ENCODE measurements around the gene ZBTB40.

ZBTB40 gene

GRCh38 chr1:22507587-22507986, 55.9 kb downstream of the ZBTB40 start:
- DNase-seq (ENCODE audit: low read depth) = no peak

- DNase-seq (ENCODE audit: low read depth) = no peak
Measured at GRCh38 chr1:22508329-22508728, 56.7 kb downstream of the ZBTB40 start.

DNA sequence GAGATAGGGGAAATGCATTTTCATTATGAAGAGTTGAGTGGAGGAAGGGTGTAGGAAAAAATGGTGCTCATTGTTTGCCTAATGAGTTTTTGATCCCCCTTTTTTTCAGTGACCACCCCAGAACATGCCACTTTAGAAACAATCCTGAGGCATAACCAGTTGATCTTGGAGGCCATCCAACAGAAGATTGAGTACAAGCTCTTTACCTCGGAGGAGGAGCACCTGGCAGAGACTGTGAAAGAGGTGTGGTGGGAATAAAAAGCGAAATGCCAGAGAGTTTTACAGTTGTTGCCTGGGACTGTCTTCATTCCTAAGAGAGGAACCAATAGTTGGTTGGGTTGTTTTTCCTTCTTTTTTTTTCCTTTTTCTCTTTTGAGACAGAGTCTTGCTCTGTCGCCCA, 57.3 kb downstream of the ZBTB40 start:
- no peak for DNase-seq (ENCODE audit: low read depth)

- DNase-seq (ENCODE audit: low read depth) = no peak
Measured at GRCh38 chr1:22509815-22510214, 58.2 kb downstream of the ZBTB40 start.

- no peak for DNase-seq (ENCODE audit: low read depth)
Measured at GRCh38 chr1:22512873-22513272, 61.2 kb downstream of the ZBTB40 start.

DNA sequence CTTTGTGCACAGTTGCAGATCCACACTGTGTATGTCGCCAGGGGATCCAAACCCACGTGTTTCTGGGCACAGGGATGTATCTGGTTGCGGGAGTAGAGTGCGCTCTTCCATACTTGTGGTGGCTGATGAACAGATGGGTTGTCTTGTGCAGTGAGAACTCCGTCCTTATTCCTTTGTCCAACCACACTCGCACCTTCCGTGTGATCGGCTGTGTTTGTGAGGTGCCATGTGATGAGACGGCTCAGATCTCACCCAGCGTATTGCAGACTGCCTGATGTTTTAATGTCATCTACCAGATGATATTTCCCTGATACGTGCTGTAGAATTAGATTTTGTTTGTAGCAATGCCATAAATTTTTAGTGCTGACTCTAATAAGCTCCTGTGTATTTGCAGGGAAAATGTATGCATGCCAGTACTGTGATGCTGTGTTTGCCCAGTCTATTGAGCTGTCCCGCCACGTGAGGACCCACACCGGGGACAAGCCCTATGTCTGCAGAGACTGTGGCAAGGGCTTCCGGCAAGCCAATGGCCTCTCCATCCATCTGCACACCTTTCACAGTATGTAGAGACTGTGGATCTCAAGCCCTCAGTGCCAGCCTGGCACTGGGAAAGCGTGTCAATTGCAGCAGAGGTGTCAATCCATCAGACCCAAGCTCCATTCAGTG, 65.4 kb downstream of the ZBTB40 start:
- DNase-seq (ENCODE audit: low read depth) = no peak

- no peak for DNase-seq (ENCODE audit: low read depth)
Measured at GRCh38 chr1:22517956-22518355, 66.3 kb downstream of the ZBTB40 start.

DNA sequence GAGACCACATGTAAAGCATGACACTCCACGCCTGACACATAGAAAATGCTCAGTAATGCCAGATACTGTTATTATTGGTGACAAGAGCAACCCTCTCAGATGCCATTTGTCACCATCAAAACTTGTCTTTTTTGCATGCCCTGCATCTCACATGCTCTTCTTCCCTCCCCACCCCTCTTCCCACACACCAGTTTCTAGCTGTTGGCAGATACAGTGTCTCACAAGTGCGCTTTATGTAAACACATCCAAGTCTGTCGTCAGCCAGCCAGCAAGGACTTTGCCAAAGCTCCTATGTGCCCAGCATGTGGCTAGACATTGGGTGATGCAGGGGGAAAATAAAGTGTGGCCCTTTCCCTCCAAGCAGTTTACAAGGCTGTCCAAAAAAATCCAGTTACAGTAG, 66.7 kb downstream of the ZBTB40 start:
- DNase-seq (ENCODE audit: low read depth) = no peak

DNA sequence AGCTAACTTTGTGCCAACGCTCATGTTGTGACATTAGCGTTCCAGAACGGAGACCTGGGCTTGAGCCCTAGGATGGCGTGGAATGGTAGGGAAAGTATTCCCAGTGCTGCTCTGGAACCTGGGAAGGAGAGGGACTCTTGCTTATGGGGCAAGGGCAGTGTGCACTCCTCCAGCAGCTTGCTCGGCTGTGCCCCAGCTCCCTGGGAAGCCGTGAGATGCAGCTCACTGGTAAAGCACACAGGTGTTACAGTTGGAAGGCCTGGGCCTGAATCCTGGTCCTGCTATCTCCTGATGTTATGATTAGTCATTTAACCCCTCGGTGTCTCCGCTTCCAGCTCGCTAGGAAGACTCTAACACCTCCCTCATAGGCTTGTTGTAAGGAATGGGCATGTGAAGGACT, 69.2 kb downstream of the ZBTB40 start:
- DNase-seq (ENCODE audit: low read depth) = no peak

DNA sequence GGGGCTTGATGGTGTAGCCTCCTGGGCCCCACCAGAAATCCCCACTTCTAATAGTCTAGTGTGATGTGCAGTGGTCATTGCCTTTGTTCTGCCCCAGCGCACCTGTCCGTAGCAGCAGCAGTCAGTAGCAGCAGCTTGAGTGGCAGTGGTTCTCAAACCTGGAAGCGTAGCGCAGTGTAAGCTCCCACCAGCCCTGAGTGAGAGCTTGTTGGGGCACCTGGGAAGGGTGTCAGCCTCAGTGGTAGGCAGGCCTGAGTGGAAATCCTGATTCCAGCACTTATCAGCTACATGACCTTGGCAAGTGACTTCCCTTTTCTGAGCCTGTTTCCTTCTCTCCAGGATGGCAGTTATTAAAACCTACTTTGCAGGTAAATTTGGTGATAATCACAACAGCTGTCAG, 70.0 kb downstream of the ZBTB40 start:
- no peak for DNase-seq (ENCODE audit: low read depth)

GRCh38 chr1:22522221-22522743, 70.6 kb downstream of the ZBTB40 start:
- no peak for DNase-seq (ENCODE audit: low read depth)

DNA sequence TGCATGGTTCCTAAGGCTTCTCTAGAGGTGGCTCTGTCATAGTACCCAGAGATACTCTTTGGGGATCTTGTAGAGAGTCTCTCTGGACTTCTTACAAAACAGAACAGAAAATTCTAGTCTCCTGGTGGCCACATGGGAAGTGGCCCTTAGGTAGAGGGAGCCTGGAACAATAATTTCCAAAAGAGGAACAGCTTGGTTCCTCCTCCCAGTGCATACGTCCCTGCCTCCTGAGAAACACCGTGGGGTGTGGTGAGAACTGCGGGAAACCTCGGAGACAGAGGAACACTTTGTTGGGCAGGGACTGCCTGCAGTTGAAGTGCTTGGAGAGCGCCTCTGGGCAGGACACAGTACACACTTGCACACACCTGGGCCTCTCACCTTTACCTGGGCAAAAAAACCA, 72.8 kb downstream of the ZBTB40 start:
- DNase-seq (ENCODE audit: low read depth) = no peak

- no peak for DNase-seq (ENCODE audit: low read depth)
Measured at GRCh38 chr1:22525211-22525610, 73.6 kb downstream of the ZBTB40 start.

GRCh38 chr1:22525646-22526045, 74.0 kb downstream of the ZBTB40 start:
- no peak for DNase-seq (ENCODE audit: low read depth)

- DNase-seq (ENCODE audit: low read depth) = no peak
Measured at GRCh38 chr1:22526098-22526497, 74.4 kb downstream of the ZBTB40 start.

- no peak for DNase-seq (ENCODE audit: low read depth)
Measured at GRCh38 chr1:22526677-22527076, 75.0 kb downstream of the ZBTB40 start.

- DNase-seq (ENCODE audit: low read depth) = no peak
Measured at GRCh38 chr1:22527122-22527521, 75.5 kb downstream of the ZBTB40 start.

DNA sequence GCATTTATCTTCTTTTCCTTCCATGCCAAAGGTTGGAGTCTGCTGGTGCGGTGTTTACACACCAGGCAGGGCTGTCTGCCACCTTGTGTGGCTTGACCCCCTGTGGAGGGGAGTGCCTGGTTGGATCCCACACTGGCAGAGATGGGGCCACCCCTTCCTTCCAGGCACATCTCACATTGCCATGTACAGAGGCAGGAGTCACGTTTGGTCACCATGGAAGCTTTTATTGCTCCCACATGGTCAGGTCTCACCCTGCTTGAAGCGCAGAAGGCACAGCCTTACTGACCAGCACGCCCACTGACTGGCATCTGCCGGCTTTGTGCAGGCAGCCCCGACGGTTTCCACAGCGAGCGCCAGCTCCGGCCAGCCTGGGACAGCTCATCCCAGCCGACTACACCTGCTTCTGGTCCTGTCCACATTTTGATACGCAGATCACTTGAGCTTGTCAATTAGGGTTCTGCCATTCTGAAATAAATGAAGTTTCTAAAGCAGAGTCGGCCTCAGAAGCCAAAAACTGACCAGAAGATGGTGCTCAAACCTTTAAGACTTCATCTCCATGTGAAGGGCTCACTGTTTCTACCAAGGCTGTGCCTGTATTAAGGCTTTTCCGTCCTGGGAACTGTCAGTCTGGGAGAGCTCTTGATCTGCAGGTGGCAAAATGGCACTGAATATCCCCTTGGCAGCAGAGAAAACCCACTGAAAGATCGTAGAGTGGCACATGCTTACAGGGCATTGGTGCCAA, 76.1 kb downstream of the ZBTB40 start:
- DNase-seq (ENCODE audit: low read depth) = no peak

GRCh38 chr1:22528451-22528850, 76.8 kb downstream of the ZBTB40 start:
- no peak for DNase-seq (ENCODE audit: low read depth)

DNA sequence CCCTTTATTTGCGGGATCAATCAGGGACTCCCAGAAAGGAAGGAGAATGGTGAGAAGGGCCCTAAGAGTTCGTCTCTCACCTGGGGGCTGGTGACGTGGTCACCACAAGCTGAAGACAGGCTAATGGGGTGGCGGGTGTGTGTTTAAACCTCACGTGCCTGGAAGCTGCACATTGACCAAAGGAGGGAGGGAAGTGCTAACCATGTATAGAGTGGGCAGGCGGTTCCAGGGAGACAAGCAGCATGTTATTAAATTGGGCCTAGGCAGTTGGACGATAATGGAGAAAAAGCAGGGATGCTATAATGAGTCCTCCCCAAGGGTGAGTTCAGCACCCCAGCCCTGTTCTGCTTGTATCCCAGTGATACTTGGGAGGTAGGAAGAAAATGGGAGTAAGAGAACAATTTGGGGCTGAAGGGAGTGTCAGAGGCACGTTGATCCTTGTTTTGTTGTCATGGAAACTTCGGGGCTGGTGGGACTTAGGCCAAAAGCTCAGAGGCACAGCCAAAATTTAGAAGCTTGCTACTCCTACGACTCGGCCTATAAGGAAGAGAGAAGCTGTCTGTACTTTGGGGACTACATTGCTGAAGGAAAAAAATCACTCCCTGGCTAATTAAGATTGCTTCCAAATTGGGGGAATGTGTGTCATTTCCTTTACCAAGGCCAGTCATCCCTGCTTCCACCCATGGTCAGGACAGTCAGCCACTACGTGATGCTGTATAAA, 78.4 kb downstream of the ZBTB40 start:
- DNase-seq (ENCODE audit: low read depth) = no peak

GRCh38 chr1:22530715-22531114, 79.1 kb downstream of the ZBTB40 start:
- no peak for DNase-seq (ENCODE audit: low read depth)

DNA sequence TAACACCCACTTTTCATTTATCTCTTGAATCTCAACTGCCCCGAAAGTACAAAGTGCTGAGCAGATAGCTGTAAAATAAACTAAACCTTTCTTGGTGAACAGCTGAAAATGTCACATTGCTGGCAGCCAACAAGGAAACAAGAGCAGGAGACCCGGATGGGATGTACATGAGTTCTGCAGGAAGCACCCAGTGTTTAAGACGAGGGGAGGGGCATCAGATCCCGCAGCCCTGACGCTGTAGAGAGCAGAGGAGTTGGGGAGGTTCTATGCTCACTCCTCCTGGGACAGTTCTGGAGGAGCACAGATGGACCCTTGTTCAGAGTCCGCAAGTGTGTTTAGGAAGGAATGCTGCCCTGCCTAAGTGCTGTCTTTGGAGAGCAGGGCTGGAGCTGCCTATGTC, 79.6 kb downstream of the ZBTB40 start:
- DNase-seq (ENCODE audit: low read depth) = no peak

Data from activated T-helper 1 cell treated with Interleukin-2 at 50 U/mL for 16 hours (primary cell).